Measurements from ENCODE around the gene CARD9. TPM values are rescaled to one million over a fixed set of nuclear protein-coding genes. Genes with fewer than 3 reads are reported as not detected.
A peak's percentile ranks its signal among the peaks of the same experiment; 100 is the strongest.
"Not testable (repeated sequence)": the region's sequence is repeated elsewhere in the genome, so short reads cannot be mapped to it uniquely, and the experiment has no call there.

Gene CARD9
- total RNA-seq, 3 donors from 2014 or later = 2.2 to 2.4 (median 2.2) TPM

- no peak for ATAC-seq
- Histone ChIP-seq H3K36me3 (ENCODE audit: low read depth) (no peaks in the 10 kb centered on the region), H3K9me3 (no peaks in the 10 kb centered on the region), H3K4me1 (ENCODE audit: low read depth) (peaks cover 5% of the 10 kb centered on the region), H3K4me3 (no peak overlapping the region)
- no peak for DNase-seq
- no peak for TF ChIP-seq CTCF (IDR thresholded peaks at IDR 0.05)
- intact Hi-C loops (cut with DNase I, micrococcal nuclease) = loop anchor here in 1 of 2 donors (5.0 kb wide), 1 partner anchor 142 kb away; no protein-coding TSS in a partner anchor
Observed at GRCh38 chr9:136325358-136325757, 48.1 kb downstream of the CARD9 start.

- peaks cover 5% of the 10 kb centered on the region for H3K4me1 ChIP-seq (ENCODE audit: low read depth)
- H3K9me3 ChIP-seq = no peaks in the 10 kb centered on the region
- no peak overlapping the region for H3K4me3 ChIP-seq
- no peak for DNase-seq
- intact Hi-C loops (cut with DNase I, micrococcal nuclease) = loop anchor here in 1 of 2 donors (5.0 kb wide), 1 partner anchor 143 kb away; no protein-coding TSS in a partner anchor
- TF ChIP-seq CTCF (IDR thresholded peaks at IDR 0.05) = no peak
- peak; percentile 28 for ATAC-seq
- no peaks in the 10 kb centered on the region for H3K36me3 ChIP-seq (ENCODE audit: low read depth)
Observed at GRCh38 chr9:136324501-136325300, 48.8 kb downstream of the CARD9 start.

GRCh38 chr9:136323371-136323789 lies 50.1 kb downstream of the CARD9 start:
- Histone ChIP-seq H3K4me1 (ENCODE audit: low read depth) (peaks cover 5% of the 10 kb centered on the region), H3K36me3 (ENCODE audit: low read depth) (no peaks in the 10 kb centered on the region), H3K9me3 (no peaks in the 10 kb centered on the region), H3K4me3 (no peak overlapping the region)
- peak in 1 of 3 donors; percentile 65 for DNase-seq
- ATAC-seq = peak; percentile 50
- intact Hi-C loops (cut with DNase I, micrococcal nuclease) = no loop called here
- no peak for TF ChIP-seq CTCF (IDR thresholded peaks at IDR 0.05)

GRCh38 chr9:136322756-136323330 lies 50.6 kb downstream of the CARD9 start:
- intact Hi-C loops (cut with DNase I, micrococcal nuclease) = no loop called here
- H3K36me3 ChIP-seq (ENCODE audit: low read depth) = no peaks in the 10 kb centered on the region
- ATAC-seq = no peak
- DNase-seq = no peak
- no peak for TF ChIP-seq CTCF (IDR thresholded peaks at IDR 0.05)
- no peak overlapping the region for H3K4me3 ChIP-seq
- H3K9me3 ChIP-seq = no peaks in the 10 kb centered on the region
- peaks cover 5% of the 10 kb centered on the region for H3K4me1 ChIP-seq (ENCODE audit: low read depth)

GRCh38 chr9:136321561-136321960 lies 51.9 kb downstream of the CARD9 start:
- ATAC-seq (no peak), DNase-seq (no peak)
- Histone ChIP-seq H3K9me3 (no peaks in the 10 kb centered on the region), H3K36me3 (ENCODE audit: low read depth) (no peaks in the 10 kb centered on the region), H3K4me1 (ENCODE audit: low read depth) (peaks cover 5% of the 10 kb centered on the region), H3K4me3 (no peak overlapping the region)
- intact Hi-C loops (cut with DNase I, micrococcal nuclease) = no loop called here
- TF ChIP-seq CTCF (IDR thresholded peaks at IDR 0.05) = no peak

- H3K36me3 ChIP-seq (ENCODE audit: low read depth); intact Hi-C loops (cut with DNase I, micrococcal nuclease); DNase-seq; H3K4me3 ChIP-seq; ATAC-seq; H3K4me1 ChIP-seq (ENCODE audit: low read depth); H3K9me3 ChIP-seq: not testable (repeated sequence)
Observed at GRCh38 chr9:136320972-136321371, 52.5 kb downstream of the CARD9 start.

GRCh38 chr9:136319955-136320354 lies 53.5 kb downstream of the CARD9 start:
- H3K4me3 ChIP-seq; ATAC-seq; H3K36me3 ChIP-seq (ENCODE audit: low read depth); DNase-seq; intact Hi-C loops (cut with DNase I, micrococcal nuclease); H3K4me1 ChIP-seq (ENCODE audit: low read depth); H3K9me3 ChIP-seq: not testable (repeated sequence)

- ATAC-seq; H3K9me3 ChIP-seq; intact Hi-C loops (cut with DNase I, micrococcal nuclease); H3K4me1 ChIP-seq (ENCODE audit: low read depth); H3K36me3 ChIP-seq (ENCODE audit: low read depth); H3K4me3 ChIP-seq; DNase-seq: not testable (repeated sequence)
Observed at GRCh38 chr9:136319244-136319643, 54.2 kb downstream of the CARD9 start.

Data from mucosa of descending colon (tissue), 3 donors.